ENCODE measurements around the gene MICAL2.
A peak's percentile ranks its signal among the peaks of the same experiment; 100 is the strongest.

Gene MICAL2

GRCh38 chr11:12211331-12212065, 101.1 kb downstream of the MICAL2 start:
- DNase-seq (ENCODE audit: low read depth), result no peak

DNA sequence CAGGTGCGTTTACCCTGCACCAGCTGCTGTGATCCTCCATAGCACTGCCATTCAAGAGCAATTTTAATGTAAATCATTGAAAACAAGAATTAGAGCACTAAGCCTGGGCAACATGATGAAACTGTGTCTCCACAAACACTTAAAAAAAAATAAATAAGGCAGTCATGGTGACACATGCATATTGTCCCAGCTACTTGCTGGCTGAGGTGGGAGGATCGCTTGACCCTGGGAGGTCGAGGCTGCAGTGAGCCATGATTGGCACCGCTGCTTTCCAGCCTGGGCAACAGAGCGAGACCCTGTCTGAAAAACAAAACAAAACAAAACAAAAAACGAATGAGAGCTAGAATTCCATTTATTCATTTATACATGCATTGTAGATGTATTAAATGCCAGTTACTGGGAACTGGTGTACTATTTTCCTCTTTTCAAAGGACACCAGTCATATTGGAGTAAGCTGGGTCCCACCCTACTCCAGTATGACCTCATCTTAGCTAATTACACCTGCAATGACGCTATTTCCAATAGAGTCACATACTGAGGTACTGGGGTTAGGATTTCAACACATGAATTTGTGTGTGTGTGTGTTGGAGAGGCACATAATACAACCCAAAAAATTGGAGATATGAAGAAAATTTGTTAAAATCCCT, 101.9 kb downstream of the MICAL2 start:
- no peak for DNase-seq (ENCODE audit: low read depth)

- no peak for DNase-seq (ENCODE audit: low read depth)
Observed at GRCh38 chr11:12212821-12213185, 102.4 kb downstream of the MICAL2 start.

- no peak for DNase-seq (ENCODE audit: low read depth)
Observed at GRCh38 chr11:12213883-12214282, 103.5 kb downstream of the MICAL2 start.

- DNase-seq (ENCODE audit: low read depth), result no peak
Observed at GRCh38 chr11:12214751-12215150, 104.4 kb downstream of the MICAL2 start.

DNA sequence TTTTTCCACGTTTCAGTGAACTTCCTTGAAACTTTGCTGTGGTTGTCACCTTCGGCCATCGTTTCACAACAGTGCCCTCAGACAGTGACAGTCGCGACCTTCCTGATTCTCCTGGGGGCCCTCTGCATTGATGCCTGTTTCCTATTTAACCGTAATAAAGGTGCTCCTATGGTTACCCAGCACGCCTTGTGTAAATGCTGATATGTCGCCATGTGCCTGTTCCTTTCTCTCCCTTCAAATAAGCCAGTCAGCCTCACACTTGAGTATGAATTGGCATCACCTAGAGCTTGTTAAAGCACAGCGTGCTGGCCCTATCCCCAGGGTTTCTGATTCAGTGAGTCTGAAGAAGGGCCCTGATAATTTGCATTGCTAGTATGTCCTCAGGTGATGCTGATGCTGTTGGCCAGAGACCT, 104.8 kb downstream of the MICAL2 start:
- no peak for DNase-seq (ENCODE audit: low read depth)

DNA sequence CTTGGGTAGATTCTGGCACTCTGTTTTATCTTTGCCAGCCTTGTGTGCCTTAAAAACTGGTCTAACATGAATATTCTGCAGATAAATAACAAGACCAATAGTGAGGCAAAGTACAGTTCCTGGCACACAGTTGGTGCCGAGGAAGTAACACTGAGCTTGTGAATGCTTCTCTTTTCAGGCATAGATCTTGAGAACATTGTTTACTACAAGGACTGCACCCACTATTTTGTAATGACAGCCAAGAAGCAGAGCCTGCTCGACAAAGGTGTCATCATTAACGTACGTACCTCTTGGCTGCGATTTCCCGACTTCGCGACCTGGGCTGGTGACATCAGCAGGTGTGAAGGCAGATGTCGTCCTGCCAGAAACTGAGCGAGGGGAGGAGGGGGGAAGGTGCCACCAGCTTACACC, 105.7 kb downstream of the MICAL2 start:
- no peak for DNase-seq (ENCODE audit: low read depth)

DNA sequence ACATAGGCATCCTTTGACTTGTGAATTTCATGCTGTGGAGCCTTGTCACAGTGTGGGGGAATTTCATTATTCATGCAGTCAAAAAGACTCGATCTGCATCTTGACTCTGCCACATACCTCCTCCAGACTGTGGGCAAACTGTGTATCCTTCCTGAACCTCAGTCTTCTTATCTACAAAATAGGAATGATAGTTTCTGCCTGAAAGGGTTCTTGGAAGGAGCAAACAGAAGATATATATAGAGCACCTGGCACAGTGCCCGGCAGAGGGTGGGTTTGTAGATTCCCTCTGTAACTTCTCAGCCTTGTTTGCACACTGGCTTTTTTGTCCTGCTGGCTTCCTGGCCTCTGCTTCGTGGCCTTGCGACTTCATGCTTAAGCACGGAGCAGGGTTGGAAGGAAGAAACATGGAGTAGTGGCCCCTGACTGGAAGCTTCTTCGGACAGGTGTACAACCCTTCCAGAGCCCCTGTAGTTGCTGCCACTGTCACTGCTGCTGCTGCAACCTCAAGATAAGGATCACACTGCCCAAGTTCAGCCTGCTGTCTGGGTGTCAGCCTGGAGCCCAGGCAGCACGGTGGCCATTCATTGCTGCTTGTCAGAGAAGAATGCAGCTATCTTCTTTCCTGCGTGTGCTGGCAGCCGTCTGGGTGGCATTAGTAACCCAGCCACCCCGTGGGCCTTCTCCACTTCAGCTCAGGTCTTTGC, 106.4 kb downstream of the MICAL2 start:
- DNase-seq (ENCODE audit: low read depth), result no peak

- DNase-seq (ENCODE audit: low read depth), result no peak
Observed at GRCh38 chr11:12217879-12218278, 107.5 kb downstream of the MICAL2 start.

- no peak for DNase-seq (ENCODE audit: low read depth)
Observed at GRCh38 chr11:12218909-12219308, 108.5 kb downstream of the MICAL2 start.

GRCh38 chr11:12219757-12220156, 109.4 kb downstream of the MICAL2 start:
- DNase-seq (ENCODE audit: low read depth), result no peak

DNA sequence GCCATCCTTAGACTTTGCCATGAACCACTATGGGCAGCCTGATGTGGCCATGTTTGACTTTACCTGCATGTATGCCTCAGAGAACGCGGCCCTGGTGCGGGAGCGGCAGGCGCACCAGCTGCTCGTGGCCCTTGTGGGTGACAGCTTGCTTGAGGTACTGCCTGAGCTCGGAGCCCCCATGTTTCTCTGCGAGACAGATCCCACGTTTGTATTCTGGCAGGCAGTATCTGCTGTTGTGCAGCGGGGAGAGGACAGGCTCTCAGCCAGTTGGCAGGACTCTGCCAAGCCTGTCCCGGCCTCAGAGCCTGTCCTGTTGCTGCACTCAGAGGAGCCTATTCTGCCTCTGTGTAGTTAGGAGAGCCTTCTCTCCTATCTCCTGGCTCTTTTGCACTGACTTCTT, 109.9 kb downstream of the MICAL2 start:
- DNase-seq (ENCODE audit: low read depth), result no peak

- DNase-seq (ENCODE audit: low read depth), result no peak
Observed at GRCh38 chr11:12221051-12221535, 110.7 kb downstream of the MICAL2 start.

DNA sequence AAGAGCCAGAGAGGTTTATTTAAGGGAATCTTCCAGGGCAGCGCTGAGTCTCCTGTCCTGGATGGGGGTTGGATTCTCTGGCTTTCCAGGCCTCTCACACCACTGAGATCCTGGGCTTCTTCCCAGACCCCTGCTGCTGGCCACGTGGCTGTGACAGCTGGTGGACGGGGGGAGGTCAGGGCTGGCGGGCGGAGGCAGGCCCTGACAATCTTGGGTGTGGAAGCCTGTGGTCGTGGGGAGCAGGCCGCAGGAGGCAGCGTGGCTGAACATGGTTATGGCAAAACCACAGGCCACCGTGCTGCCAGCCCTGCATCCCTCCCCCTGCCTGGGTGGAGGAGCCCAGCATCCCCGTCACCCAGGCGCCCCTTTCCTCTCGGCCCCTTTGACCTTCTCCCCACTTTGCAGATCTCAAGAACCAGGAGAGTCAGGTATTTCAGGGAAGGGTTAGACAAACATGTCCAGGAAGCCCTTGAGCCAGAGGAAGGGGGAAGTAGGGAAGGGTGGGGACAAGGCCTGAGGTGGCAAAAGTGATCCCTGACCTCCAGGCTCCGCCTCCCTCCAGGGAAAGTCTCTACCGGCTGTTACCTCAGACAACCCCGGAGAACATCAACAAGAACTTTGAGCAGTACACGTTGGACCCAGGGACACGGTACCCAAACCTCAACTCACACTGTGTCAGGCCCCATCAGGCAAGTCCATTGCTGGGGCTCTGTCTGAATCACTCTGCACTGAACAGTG, 111.8 kb downstream of the MICAL2 start:
- no peak for DNase-seq (ENCODE audit: low read depth)

DNA sequence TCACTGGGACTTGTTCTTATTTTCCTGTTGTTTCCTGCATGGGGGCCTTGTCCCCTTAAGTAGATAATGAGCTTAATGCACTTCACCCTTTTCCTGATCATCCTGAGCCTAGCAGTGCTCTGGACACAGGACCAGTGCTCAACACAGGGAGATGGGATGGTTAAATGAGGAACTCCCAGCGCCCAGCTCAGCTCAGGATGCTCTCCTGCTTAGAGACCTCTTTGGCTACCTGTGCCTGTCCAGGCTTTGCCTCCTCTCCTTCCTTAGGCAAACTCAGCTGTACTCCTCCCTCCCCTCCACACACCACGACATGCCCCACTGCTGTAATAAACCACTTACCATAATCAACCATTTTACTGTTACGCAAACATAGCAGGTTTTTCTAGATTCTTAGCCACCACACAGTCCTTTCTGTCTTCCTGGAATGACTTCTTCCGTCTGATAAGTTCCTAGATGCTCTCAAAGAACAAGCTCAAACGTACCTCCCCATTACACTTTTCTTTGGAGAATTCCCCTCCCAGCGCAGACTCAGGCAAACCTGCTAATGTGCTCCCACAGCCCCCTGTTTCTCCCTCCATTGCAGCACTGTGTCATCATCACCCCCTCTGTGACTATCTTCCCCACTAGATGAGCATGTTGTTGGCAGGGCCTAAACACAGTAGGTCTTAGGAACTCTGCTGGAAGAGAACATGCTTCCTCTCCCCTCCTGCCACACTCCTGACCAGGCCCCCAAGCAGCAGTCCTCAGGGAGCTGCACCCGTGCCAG, 113.6 kb downstream of the MICAL2 start:
- DNase-seq (ENCODE audit: low read depth), result no peak

DNA sequence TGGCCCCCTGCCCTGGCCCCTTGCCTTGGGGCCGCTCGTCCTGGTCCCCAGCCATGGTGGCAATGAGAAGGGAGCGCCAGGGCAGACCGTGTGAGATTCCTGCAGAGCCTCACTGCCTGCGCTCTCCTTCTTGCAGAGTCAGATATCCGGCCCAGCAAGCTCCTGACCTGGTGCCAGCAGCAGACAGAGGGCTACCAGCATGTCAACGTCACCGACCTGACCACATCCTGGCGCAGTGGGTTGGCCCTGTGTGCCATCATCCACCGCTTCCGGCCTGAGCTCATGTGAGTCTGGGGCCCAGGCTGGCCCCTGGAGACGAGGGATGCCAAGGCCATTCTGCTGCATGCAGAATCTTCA, 114.1 kb downstream of the MICAL2 start:
- peak; percentile 75 for DNase-seq (ENCODE audit: low read depth)

GRCh38 chr11:12225046-12225739, 114.8 kb downstream of the MICAL2 start:
- no peak for DNase-seq (ENCODE audit: low read depth)

DNA sequence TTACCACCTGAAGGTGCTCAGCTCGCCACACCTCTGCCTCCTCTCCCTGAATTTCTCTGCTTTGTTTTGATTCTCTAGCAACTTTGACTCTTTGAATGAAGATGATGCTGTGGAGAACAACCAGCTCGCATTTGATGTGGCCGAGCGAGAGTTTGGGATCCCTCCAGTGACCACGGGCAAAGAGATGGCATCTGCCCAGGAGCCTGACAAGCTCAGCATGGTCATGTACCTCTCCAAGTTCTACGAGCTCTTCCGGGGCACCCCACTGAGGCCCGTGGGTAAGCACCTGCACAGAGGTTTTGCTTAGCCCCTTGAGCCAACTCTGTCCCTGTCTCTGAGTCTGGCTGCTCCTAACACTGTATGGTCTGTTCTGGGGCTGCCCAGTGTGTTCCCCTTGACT, 115.7 kb downstream of the MICAL2 start:
- no peak for DNase-seq (ENCODE audit: low read depth)

DNA sequence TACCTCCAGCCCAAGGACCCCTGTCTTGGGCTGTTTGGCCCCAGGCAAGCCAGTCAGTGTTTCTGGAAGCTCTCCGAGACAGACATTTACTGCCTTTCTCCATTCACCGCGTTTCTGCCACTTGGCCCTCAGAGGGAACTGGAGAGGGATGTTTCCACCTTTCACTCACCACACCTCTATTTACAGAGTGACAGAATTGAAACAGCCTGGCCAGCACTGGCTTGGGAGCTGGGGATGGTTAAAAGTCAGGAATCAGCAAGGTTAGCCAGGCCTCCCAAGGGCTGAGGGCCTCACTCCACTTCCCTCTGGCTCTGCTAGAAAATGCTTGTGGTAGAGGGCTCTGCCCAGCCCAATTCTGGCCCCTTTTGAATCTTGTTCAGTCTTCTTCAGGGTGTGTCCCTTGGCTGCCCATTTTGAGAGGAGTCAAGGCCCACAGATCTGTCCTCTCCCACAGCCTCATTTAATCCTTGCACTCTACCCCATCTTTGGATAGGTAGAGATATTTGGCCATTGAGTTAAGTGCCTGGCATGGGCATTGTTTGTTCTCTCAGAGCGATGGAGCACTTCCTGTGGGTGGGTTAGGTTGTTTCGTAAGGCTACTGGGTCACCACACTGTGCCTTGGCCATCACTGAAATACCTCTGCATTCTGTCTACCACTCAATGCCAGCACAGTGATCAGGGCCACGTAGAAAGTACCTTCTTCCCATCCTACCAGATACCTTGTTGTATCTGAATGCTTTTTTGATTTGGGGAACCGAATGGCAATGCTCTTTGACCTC, 119.2 kb downstream of the MICAL2 start:
- DNase-seq (ENCODE audit: low read depth), result no peak

- no peak for DNase-seq (ENCODE audit: low read depth)
Observed at GRCh38 chr11:12232160-12232559, 121.8 kb downstream of the MICAL2 start.
